Psoas muscle (tissue), 8 donors: Measurements from ENCODE around the gene PKIG. TPM values are rescaled to one million over a fixed set of nuclear protein-coding genes. Genes with fewer than 3 reads are reported as not detected.

ENCODE experiments used
- ATAC-seq, 4 donors: fragments of 200-7000 bp; cut with Tn5 transposase; one replicate each; pipeline ENCODE4 v1.9.1; 2020; ENCODE audit warnings: moderate library complexity in 3 of 4, mild to moderate bottlenecking in 2 of 4
- DNase-seq, 2 donors: peaks; one replicate each; pipeline ENCODE4 v3.0.0-alpha.2; 2020
- H3K27ac ChIP-seq: fragments of 200-600 bp; one replicate; pipeline ENCODE4 v1.8.0; 2022
- H3K27me3 ChIP-seq, 3 donors: fragments of 200-600 bp in 1 of 3; one replicate each; pipeline versions ENCODE4 v1.6.1 to v1.8.0; 2013 to 2022; ENCODE audit warnings: low read length in 2 of 3, mild to moderate bottlenecking in 2 of 3, moderate library complexity in 1 of 3; ENCODE audit not compliant: insufficient read depth in 3 of 3
- H3K36me3 ChIP-seq, 2 donors: fragments of 200-600 bp in 1 of 2; one replicate each; pipeline versions ENCODE4 v1.6.1 to v1.8.0; 2013 to 2022; ENCODE audit warnings: low read depth in 1 of 2, mild to moderate bottlenecking in 1 of 2, moderate library complexity in 1 of 2; ENCODE audit not compliant: insufficient read depth in 1 of 2
- H3K4me1 ChIP-seq: fragments of 200-600 bp; one replicate; pipeline ENCODE4 v1.8.0; 2022
- H3K4me3 ChIP-seq: fragments of 200-600 bp; one replicate; pipeline ENCODE4 v1.8.0; 2022; ENCODE audit warnings: mild to moderate bottlenecking
- H3K9me3 ChIP-seq: fragments of 200-600 bp; one replicate; pipeline ENCODE4 v1.8.0; 2022
- WGBS, 3 donors: extraction: QIAGEN DNeasy Blood & Tissue Kit; methylation state at CpG; one replicate each; pipeline versions ENCODE4 v1.1.6 to v1.1.7; 2013; 5-methylcytosine and 5-hydroxymethylcytosine counted together
- intact Hi-C, 2 donors: fragments of 100-400 bp; cut with DNase I; formaldehyde crosslinking; loops; one replicate each; pipeline versions ENCODE4 v1.11.0 to v1.14.2; 2022
- polyA plus RNA-seq, 3 donors: library from polyadenylated mRNA; stranded (reverse); fragments of 200-250 nt; gene quantifications; one replicate each; pipeline ENCODE4 v1.2.3, GENCODE V29; 2013
- total RNA-seq, 4 donors: library from RNA; stranded (reverse); fragmentation: NEBNext Ultra II Directional in 2 of 4; extraction: Animal tissue kit (Norgen Biotek cat#: 25700) in 2 of 4; gene quantifications; one replicate each; pipeline versions ENCODE4 v1.2.1 to v1.2.4, GENCODE V29; 2021 to 2023
- TF ChIP-seq, protein P1 (sequence below): fragments of 200-600 bp; IDR thresholded peaks from one replicate; pipeline ENCODE4 v1.8.0; 2022; ENCODE audit warnings: antibody characterized with exemption
- donor health status: healthy with polysubstance abuse.
- donor health status: DM: no; HTN: no; CAD: no; lungs with moderate emphysema.
- donor health status: Bipolar disorder and iron deficiency.
- donor health status: healthy.
- donor health status: DM: yes; HTN: yes; CAD: no.
- donor health status: DM: no; HTN: no; CAD: no.
- donor health status: DM: no; HTN: no; CAD: no.
- donor health status: DM: yes; HTN: yes; CAD: no.

Gene PKIG
- total and polyA plus RNA-seq, 7 donors = 33.5 to 134 (median 105) TPM

DNA sequence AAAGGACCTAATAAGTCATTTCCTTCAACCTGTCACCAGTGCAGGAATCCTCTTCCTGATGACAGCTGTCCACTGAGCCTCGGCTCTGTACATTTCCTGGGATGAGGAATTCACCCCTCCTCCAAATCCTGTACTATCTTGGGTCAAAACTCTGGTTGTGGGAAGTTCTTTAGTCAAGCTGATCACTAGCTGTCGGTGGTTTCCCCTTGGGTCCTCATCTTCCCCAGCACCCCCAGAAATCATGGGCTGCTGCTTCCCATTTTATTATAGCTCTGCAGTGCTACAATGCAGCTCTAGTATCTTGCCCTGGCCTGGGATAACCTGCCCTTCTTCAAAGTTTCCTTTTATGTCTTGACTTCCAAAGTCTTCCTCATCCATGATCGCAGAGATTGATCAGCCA is 83.7 kb downstream of the PKIG start:
- no peaks in the 10 kb centered on the region for H3K9me3 ChIP-seq
- H3K36me3 ChIP-seq = no peaks in the 10 kb centered on the region
- intact Hi-C loops = no loop called here
- no peak overlapping the region for H3K4me3 ChIP-seq
- H3K27me3 ChIP-seq = no peaks in the 10 kb centered on the region
- 60 to 67% (median 62%) methylated on average over 3 of the region's 3 CpGs for WGBS, 3 donors
- ATAC-seq (no peak), DNase-seq (no peak)
- no peaks in the 10 kb centered on the region for H3K4me1 ChIP-seq
- TF ChIP-seq, protein P1, sequence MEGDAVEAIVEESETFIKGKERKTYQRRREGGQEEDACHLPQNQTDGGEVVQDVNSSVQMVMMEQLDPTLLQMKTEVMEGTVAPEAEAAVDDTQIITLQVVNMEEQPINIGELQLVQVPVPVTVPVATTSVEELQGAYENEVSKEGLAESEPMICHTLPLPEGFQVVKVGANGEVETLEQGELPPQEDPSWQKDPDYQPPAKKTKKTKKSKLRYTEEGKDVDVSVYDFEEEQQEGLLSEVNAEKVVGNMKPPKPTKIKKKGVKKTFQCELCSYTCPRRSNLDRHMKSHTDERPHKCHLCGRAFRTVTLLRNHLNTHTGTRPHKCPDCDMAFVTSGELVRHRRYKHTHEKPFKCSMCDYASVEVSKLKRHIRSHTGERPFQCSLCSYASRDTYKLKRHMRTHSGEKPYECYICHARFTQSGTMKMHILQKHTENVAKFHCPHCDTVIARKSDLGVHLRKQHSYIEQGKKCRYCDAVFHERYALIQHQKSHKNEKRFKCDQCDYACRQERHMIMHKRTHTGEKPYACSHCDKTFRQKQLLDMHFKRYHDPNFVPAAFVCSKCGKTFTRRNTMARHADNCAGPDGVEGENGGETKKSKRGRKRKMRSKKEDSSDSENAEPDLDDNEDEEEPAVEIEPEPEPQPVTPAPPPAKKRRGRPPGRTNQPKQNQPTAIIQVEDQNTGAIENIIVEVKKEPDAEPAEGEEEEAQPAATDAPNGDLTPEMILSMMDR = no peak
- H3K27ac ChIP-seq = no peak overlapping the region

Other genes with a start within 250 kb of the PKIG start
- gene R3HDML, start 245.5 kb upstream of the PKIG start, total RNA-seq = not detected
- gene R3HDML, start 245.5 kb upstream of the PKIG start, polyA plus RNA-seq = not detected
- under 1 TPM in 1 of 4 donors, not detected in 3; 0.13 TPM for gene HNF4A, start 226.9 kb upstream of the PKIG start, total RNA-seq
- gene HNF4A, start 226.9 kb upstream of the PKIG start, polyA plus RNA-seq = under 1 TPM in 2 of 3 donors, not detected in 1; 0.03 TPM
- gene TTPAL, start 106.7 kb upstream of the PKIG start, total RNA-seq = 1 to 10 TPM; 3.2 to 8.4 (median 5.4) TPM
- 1 to 10 TPM; 1.2 to 4.8 (median 3.0) TPM for gene TTPAL, start 106.7 kb upstream of the PKIG start, polyA plus RNA-seq
- gene SERINC3, start 60.5 kb upstream of the PKIG start, total RNA-seq = 100 to 1,000 TPM in 2 of 4 donors, 10 to 100 TPM in 2; 89.5 to 104 (median 97.8) TPM
- 10 to 100 TPM; 35.6 to 89.2 (median 36.3) TPM for gene SERINC3, start 60.5 kb upstream of the PKIG start, polyA plus RNA-seq
- gene ADA, start 69.1 kb downstream of the PKIG start, total RNA-seq = 1 to 10 TPM; 3.3 to 4.9 (median 4.0) TPM
- 1 to 10 TPM; 3.5 to 5.8 (median 4.2) TPM for gene ADA, start 69.1 kb downstream of the PKIG start, polyA plus RNA-seq
- gene CCN5, start 132.8 kb downstream of the PKIG start, total RNA-seq = 10 to 100 TPM in 2 of 4 donors, 1 to 10 TPM in 2; 4.2 to 20.9 (median 9.9) TPM
- gene CCN5, start 132.8 kb downstream of the PKIG start, polyA plus RNA-seq = 10 to 100 TPM in 1 of 3 donors, 1 to 10 TPM in 2; 3.3 to 14.8 (median 5.1) TPM
- gene KCNK15, start 163.3 kb downstream of the PKIG start, total RNA-seq = under 1 TPM; 0.11 to 0.79 (median 0.32) TPM
- gene KCNK15, start 163.3 kb downstream of the PKIG start, polyA plus RNA-seq = under 1 TPM in 2 of 3 donors, not detected in 1; 0.08 to 0.23 TPM
- under 1 TPM; 0.16 to 0.73 (median 0.39) TPM for gene RIMS4, start 228.0 kb downstream of the PKIG start, total RNA-seq
- gene RIMS4, start 228.0 kb downstream of the PKIG start, polyA plus RNA-seq = under 1 TPM; 0.01 to 0.10 (median 0.06) TPM